Measurements from ENCODE around the gene FRMD1.
A peak's percentile ranks its signal among the peaks of the same experiment; 100 is the strongest.

The FRMD1 gene

GRCh38 chr6:168062346-168063289, 16.4 kb downstream of the FRMD1 start:
- Mint-ChIP-seq H3K27ac (ENCODE audit: low read depth) (no peak overlapping the region), H3K4me3 (no peak overlapping the region), H3K4me1 (no peaks in the 10 kb centered on the region), H3K36me3 (ENCODE audit: insufficient read depth) (no peaks in the 10 kb centered on the region), H3K9me3 (no peaks in the 10 kb centered on the region), H3K27me3 (peaks cover 9% of the 10 kb centered on the region)
- DNase-seq (ENCODE audit: low spot score in 2 of 2) (no peak), ATAC-seq (replicated peaks; ENCODE audit: extremely low read depth, poor library complexity, severe bottlenecking) (no peak)

GRCh38 chr6:168061269-168062210, 17.5 kb downstream of the FRMD1 start:
- ATAC-seq (replicated peaks; ENCODE audit: extremely low read depth, poor library complexity, severe bottlenecking) (no peak), DNase-seq (ENCODE audit: low spot score in 2 of 2) (no peak)
- H3K4me3 Mint-ChIP-seq, result no peak overlapping the region
- H3K9me3 Mint-ChIP-seq, result no peaks in the 10 kb centered on the region
- H3K36me3 Mint-ChIP-seq (ENCODE audit: insufficient read depth), result no peaks in the 10 kb centered on the region
- H3K27ac Mint-ChIP-seq (ENCODE audit: low read depth), result no peak overlapping the region
- no peaks in the 10 kb centered on the region for H3K4me1 Mint-ChIP-seq
- H3K27me3 Mint-ChIP-seq, result no peaks in the 10 kb centered on the region

GRCh38 chr6:168060521-168060931, 18.5 kb downstream of the FRMD1 start:
- Mint-ChIP-seq H3K36me3 (ENCODE audit: insufficient read depth) (no peaks in the 10 kb centered on the region), H3K27ac (ENCODE audit: low read depth) (no peak overlapping the region), H3K9me3 (no peaks in the 10 kb centered on the region), H3K27me3 (no peaks in the 10 kb centered on the region), H3K4me3 (no peak overlapping the region), H3K4me1 (no peaks in the 10 kb centered on the region)
- DNase-seq (ENCODE audit: low spot score in 2 of 2) (no peak), ATAC-seq (replicated peaks; ENCODE audit: extremely low read depth, poor library complexity, severe bottlenecking) (no peak)

- no peak for DNase-seq (ENCODE audit: low spot score in 2 of 2)
- H3K27me3 Mint-ChIP-seq, result no peaks in the 10 kb centered on the region
- peaks cover 3% of the 10 kb centered on the region for H3K36me3 Mint-ChIP-seq (ENCODE audit: insufficient read depth)
- H3K4me3 Mint-ChIP-seq, result no peak overlapping the region
- H3K4me1 Mint-ChIP-seq, result no peaks in the 10 kb centered on the region
- ATAC-seq (replicated peaks; ENCODE audit: extremely low read depth, poor library complexity, severe bottlenecking), result no peak
- no peaks in the 10 kb centered on the region for H3K9me3 Mint-ChIP-seq
- no peak overlapping the region for H3K27ac Mint-ChIP-seq (ENCODE audit: low read depth)
Measured at GRCh38 chr6:168058691-168059551, 20.1 kb downstream of the FRMD1 start.

DNA sequence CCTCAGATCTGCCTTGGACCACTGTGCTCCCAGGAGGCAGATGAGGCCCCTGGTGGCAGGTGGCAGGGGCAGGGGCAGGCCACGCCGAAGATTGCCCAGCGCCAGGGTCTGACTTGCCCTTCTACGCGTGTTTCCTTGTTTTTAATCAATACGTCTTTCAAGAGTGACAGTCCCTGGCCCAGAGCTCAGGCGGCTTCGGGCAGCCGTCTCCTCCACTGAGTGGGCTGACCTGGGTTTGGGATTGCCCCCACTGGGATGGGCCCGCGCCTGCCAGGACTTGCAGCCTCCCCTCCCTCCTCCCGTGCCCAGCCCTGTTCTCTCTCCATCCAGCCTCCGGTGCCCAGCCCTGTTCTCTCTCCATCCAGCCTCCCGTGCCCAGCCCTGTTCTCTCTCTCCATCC, 21.2 kb downstream of the FRMD1 start:
- ATAC-seq (replicated peaks; ENCODE audit: extremely low read depth, poor library complexity, severe bottlenecking), result no peak
- DNase-seq (ENCODE audit: low spot score in 2 of 2), result no peak
- H3K9me3 Mint-ChIP-seq, result no peaks in the 10 kb centered on the region

DNA sequence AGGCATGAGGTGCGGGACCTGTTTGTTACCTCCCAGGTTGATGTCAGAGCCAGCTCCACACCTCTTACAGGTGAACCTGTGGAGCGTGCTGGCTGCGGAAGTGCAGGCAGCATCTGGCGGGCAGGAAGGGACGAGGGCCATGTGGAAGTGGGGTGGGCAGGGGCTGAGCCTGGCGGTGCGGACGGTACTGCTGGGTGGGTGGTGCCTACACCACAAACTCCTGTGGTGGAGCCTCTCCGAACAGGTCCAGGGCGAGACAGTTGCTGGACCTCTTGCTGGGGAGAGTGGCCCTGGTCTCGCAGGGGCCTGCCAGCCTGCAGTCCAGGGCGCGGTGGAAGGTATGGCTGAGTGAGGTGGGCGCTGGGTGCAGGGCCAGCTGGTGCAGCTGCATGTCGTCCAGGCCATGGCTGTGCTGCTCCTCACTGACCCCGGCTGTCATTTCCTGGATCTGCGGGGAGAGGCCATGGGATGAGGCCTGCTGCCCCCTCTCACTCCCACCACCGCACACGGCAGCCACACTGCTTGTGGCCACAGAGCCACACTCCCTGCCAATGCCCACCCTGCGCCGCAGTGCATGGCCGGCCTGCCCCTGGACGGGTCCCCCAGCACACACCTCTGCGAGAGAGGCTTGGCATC, 22.0 kb downstream of the FRMD1 start:
- no peaks in the 10 kb centered on the region for H3K27me3 Mint-ChIP-seq
- no peak overlapping the region for H3K4me3 Mint-ChIP-seq

More for the DNA sequence above, 21.2 kb downstream of the FRMD1 start:
- Mint-ChIP-seq H3K4me3 (no peak overlapping the region), H3K27ac (ENCODE audit: low read depth) (no peak overlapping the region), H3K36me3 (ENCODE audit: insufficient read depth) (peaks cover 3% of the 10 kb centered on the region), H3K4me1 (no peaks in the 10 kb centered on the region), H3K27me3 (no peaks in the 10 kb centered on the region)

DNA sequence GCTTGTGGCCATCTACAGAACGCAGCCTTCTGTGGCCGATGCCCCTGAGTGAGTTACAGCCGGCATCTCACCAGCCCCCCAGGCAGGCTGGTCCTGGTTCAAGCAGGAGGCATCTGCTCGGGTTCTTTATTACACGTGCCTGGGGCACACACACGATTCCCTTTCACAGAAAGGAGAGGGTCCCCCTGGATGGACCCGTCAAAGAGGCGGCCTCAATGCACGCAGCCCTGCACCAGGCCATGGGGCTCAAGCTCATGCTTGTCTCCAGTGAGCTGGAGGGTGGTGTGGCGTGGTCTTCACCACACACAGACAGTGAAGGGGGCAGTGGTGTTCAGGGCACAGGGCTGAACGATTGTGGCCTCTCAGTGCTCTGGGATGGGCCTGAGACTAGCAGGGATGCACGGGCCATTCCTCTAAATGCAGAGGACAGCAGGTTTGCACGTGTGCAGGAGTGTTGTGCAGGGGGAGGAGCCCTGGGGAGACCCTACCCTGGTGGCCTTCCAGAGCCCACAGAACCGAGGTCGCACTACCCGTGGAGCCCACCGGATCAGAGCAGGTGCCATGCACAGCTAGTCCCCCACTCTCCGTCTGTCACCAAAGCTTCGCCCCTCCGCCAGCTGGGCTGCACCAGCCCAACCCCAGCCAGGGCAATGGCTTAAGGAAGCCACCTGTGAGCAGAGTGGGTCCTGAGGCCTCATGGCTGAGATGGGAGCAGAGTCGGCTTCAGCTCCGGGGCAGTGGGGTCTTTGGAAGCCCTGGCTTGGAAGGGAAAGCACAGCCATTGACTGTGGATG, 23.1 kb downstream of the FRMD1 start:
- ATAC-seq (replicated peaks; ENCODE audit: extremely low read depth, poor library complexity, severe bottlenecking) (no peak), DNase-seq (ENCODE audit: low spot score in 2 of 2) (no peak)
- Mint-ChIP-seq H3K4me1 (no peaks in the 10 kb centered on the region), H3K4me3 (no peak overlapping the region), H3K36me3 (ENCODE audit: insufficient read depth) (peaks cover 3% of the 10 kb centered on the region), H3K27me3 (no peaks in the 10 kb centered on the region), H3K27ac (ENCODE audit: low read depth) (peak overlapping the region; percentile 55), H3K9me3 (no peaks in the 10 kb centered on the region)

More for the DNA sequence above, 22.0 kb downstream of the FRMD1 start:
- Mint-ChIP-seq H3K36me3 (ENCODE audit: insufficient read depth) (peaks cover 3% of the 10 kb centered on the region), H3K27ac (ENCODE audit: low read depth) (no peak overlapping the region), H3K9me3 (no peaks in the 10 kb centered on the region), H3K4me1 (no peaks in the 10 kb centered on the region)
- no peak for ATAC-seq (replicated peaks; ENCODE audit: extremely low read depth, poor library complexity, severe bottlenecking)
- no peak for DNase-seq (ENCODE audit: low spot score in 2 of 2)

DNA sequence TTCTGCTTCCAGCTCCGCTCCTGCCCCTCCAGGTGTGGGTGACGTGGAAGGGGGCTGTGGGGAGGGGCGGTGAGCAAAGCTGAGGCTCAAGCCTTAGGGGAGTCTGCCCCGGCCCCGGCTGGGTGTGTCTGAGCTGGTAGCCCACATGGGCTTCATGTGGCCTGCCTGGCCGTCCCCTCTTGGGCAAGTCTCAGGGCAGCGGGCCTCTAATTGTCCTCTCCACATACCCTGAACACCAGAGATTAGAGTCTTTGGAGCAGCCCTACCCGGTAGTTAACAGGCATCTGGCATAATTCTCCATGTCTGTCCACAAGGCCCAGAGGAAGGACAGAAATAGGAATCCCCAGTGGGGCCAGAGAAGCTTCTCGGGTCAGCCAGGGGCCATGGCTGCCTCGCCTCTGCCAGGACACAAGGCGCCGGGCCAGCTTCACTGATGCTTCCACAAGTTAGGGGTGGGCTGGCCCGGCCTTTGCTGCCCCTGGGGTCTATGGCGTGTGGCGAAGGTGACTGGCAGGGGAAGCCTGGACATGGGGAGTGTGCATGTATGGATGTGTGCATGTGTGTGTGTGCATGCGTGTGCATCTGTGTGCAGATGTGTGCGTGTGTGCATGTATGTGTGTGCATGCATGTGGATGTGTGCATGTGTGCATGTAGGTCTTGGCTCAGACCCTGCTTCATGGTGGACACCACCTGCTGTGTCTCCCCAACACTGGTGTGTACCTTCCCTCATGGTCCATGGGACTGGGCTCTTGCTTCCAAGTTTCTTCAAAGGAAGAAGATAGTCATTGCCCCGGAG, 24.0 kb downstream of the FRMD1 start:
- no peaks in the 10 kb centered on the region for H3K27me3 Mint-ChIP-seq
- no peaks in the 10 kb centered on the region for H3K9me3 Mint-ChIP-seq
- H3K4me1 Mint-ChIP-seq, result no peaks in the 10 kb centered on the region
- H3K36me3 Mint-ChIP-seq (ENCODE audit: insufficient read depth), result peaks cover 3% of the 10 kb centered on the region
- DNase-seq (ENCODE audit: low spot score in 2 of 2) (no peak), ATAC-seq (replicated peaks; ENCODE audit: extremely low read depth, poor library complexity, severe bottlenecking) (no peak)
- H3K27ac Mint-ChIP-seq (ENCODE audit: low read depth), result no peak overlapping the region
- no peak overlapping the region for H3K4me3 Mint-ChIP-seq

GRCh38 chr6:168053957-168054471, 25.0 kb downstream of the FRMD1 start:
- ATAC-seq (replicated peaks; ENCODE audit: extremely low read depth, poor library complexity, severe bottlenecking) (no peak), DNase-seq (ENCODE audit: low spot score in 2 of 2) (no peak)
- Mint-ChIP-seq H3K27me3 (no peaks in the 10 kb centered on the region), H3K4me1 (no peaks in the 10 kb centered on the region), H3K36me3 (ENCODE audit: insufficient read depth) (peaks cover 3% of the 10 kb centered on the region), H3K4me3 (no peak overlapping the region), H3K27ac (ENCODE audit: low read depth) (no peak overlapping the region), H3K9me3 (no peaks in the 10 kb centered on the region)

GRCh38 chr6:168053086-168053956, 25.7 kb downstream of the FRMD1 start:
- Mint-ChIP-seq H3K36me3 (ENCODE audit: insufficient read depth) (peaks cover 3% of the 10 kb centered on the region), H3K4me3 (no peak overlapping the region), H3K4me1 (no peaks in the 10 kb centered on the region), H3K27me3 (no peaks in the 10 kb centered on the region), H3K9me3 (no peaks in the 10 kb centered on the region), H3K27ac (ENCODE audit: low read depth) (no peak overlapping the region)
- ATAC-seq (replicated peaks; ENCODE audit: extremely low read depth, poor library complexity, severe bottlenecking) (no peak), DNase-seq (ENCODE audit: low spot score in 2 of 2) (no peak)

Measured in central memory CD8-positive, alpha-beta T cell (primary cell).